ENCODE data around the gene SON. TPM values are rescaled to one million over a fixed set of nuclear protein-coding genes. Genes with fewer than 3 reads are reported as not detected.

Gene SON
- polyA plus RNA-seq, 1 donor from 2014 or later: 123 TPM

DNA sequence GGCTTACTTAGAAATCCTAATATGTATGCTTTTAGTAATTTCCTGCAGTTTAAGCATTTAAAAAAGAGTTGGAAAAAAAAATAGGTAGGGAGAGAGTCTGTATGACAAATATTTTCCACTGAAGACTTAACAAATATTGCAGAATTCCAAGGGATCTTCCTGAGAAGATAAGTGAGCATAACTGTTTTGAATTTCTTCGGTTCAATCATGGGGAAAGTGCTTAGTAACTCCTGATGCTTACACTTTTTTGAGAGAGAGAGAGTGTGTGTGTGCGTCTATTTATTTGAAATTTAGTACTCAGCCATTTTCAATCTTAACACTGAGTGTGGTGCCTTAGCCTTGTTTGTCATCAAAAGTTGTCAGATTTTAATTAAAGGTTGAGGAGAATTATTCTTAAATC is 18.5 kb downstream of the SON start:
- Histone ChIP-seq H3K9me3 (ENCODE audit: low read length) (no peaks in the 10 kb centered on the region), H3K9me2 (ENCODE audit: insufficient read depth, low read length) (no peaks in the 10 kb centered on the region), H3K9ac (ENCODE audit: low read length) (no peak overlapping the region), H3K4me2 (ENCODE audit: low read length) (no peak overlapping the region), H3K36me3 (ENCODE audit: insufficient read depth, low read length) (peaks cover 12% of the 10 kb centered on the region), H3K79me2 (replicated peaks; ENCODE audit: insufficient read depth, low read length) (peaks cover 29% of the 10 kb centered on the region), H3K27me3 (ENCODE audit: insufficient read depth, low read depth, low read length) (no peaks in the 10 kb centered on the region), H4K20me1 (ENCODE audit: insufficient read depth) (no peaks in the 10 kb centered on the region), H3F3A (ENCODE audit: insufficient read depth, low read length, poor library complexity, severe bottlenecking) (no peaks in the 10 kb centered on the region), H2AFZ (ENCODE audit: low read depth, low read length) (no peak overlapping the region), H3K27ac (ENCODE audit: low read length) (no peak overlapping the region), H3K4me3 (ENCODE audit: low read length) (no peak overlapping the region)
- no peak for TF ChIP-seq SMC3 (conservative IDR thresholded peaks at IDR 0.05; ENCODE audit: poor library complexity)

DNA sequence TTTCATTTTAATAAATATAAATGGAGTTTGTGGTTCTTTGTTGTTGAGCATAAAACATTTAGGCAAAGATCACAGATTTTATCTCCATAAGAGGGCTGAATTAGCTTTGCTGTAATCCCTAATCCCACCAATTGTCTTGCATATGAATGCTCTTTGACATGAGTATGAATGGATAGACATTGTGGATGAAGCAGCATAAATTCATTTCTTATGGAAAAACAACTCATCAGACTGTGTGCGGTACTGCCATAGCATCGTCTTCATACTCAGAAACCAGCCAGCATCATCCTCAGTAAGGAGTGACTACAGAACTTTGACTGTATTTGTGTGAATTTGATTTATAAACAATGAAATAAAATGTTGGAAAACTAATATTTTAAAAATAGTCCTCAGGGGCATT is 19.6 kb downstream of the SON start:
- H3K4me2 ChIP-seq (ENCODE audit: low read length): no peak overlapping the region

DNA sequence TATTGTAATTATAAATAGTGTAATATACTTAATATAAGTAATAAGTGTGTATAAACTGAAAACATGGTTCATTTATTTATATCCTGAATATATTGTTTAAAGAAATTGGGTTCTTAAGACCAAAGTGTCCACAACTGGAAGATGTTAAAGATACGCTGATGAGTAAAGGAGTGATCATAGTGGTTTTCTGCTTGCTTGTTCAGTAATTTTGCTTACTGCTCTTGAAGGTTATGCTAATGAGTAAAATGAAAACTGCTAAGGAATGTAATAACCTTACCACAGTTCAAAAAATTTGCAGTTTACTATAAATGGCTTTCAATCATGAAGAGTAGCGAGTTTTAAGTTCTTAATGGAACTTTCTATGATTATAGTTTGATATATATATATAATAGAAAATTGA is 23.7 kb downstream of the SON start:
- peaks cover 3% of the 10 kb centered on the region for H3K36me3 ChIP-seq (ENCODE audit: insufficient read depth, low read length)
- peaks cover 13% of the 10 kb centered on the region for H3K79me2 ChIP-seq (replicated peaks; ENCODE audit: insufficient read depth, low read length)
- H3K9ac ChIP-seq (ENCODE audit: low read length): no peak overlapping the region
- no peaks in the 10 kb centered on the region for H3K9me2 ChIP-seq (ENCODE audit: insufficient read depth, low read length)
- H3K27ac ChIP-seq (ENCODE audit: low read length): no peak overlapping the region
- TF ChIP-seq SMC3 (conservative IDR thresholded peaks at IDR 0.05; ENCODE audit: poor library complexity) (no peak), RAD21 (conservative IDR thresholded peaks at IDR 0.05) (no peak), POLR2AphosphoS5 (IDR thresholded peaks at IDR 0.05) (no peak), EP300 (conservative IDR thresholded peaks at IDR 0.05; ENCODE audit: poor library complexity, severe bottlenecking) (no peak), TAF1 (IDR thresholded peaks at IDR 0.05; ENCODE audit: low read depth) (no peak), EZH2 (IDR thresholded peaks at IDR 0.05; ENCODE audit: borderline replicate concordance, insufficient read depth, low read length, poor library complexity, severe bottlenecking) (no peak), MXI1 (conservative IDR thresholded peaks at IDR 0.05; ENCODE audit: poor library complexity, severe bottlenecking) (no peak)
- TF ChIP-seq, protein P1, sequence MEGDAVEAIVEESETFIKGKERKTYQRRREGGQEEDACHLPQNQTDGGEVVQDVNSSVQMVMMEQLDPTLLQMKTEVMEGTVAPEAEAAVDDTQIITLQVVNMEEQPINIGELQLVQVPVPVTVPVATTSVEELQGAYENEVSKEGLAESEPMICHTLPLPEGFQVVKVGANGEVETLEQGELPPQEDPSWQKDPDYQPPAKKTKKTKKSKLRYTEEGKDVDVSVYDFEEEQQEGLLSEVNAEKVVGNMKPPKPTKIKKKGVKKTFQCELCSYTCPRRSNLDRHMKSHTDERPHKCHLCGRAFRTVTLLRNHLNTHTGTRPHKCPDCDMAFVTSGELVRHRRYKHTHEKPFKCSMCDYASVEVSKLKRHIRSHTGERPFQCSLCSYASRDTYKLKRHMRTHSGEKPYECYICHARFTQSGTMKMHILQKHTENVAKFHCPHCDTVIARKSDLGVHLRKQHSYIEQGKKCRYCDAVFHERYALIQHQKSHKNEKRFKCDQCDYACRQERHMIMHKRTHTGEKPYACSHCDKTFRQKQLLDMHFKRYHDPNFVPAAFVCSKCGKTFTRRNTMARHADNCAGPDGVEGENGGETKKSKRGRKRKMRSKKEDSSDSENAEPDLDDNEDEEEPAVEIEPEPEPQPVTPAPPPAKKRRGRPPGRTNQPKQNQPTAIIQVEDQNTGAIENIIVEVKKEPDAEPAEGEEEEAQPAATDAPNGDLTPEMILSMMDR (IDR thresholded peaks at IDR 0.05; ENCODE audit: poor library complexity, severe bottlenecking): no peak
- TF ChIP-seq, protein P2, sequence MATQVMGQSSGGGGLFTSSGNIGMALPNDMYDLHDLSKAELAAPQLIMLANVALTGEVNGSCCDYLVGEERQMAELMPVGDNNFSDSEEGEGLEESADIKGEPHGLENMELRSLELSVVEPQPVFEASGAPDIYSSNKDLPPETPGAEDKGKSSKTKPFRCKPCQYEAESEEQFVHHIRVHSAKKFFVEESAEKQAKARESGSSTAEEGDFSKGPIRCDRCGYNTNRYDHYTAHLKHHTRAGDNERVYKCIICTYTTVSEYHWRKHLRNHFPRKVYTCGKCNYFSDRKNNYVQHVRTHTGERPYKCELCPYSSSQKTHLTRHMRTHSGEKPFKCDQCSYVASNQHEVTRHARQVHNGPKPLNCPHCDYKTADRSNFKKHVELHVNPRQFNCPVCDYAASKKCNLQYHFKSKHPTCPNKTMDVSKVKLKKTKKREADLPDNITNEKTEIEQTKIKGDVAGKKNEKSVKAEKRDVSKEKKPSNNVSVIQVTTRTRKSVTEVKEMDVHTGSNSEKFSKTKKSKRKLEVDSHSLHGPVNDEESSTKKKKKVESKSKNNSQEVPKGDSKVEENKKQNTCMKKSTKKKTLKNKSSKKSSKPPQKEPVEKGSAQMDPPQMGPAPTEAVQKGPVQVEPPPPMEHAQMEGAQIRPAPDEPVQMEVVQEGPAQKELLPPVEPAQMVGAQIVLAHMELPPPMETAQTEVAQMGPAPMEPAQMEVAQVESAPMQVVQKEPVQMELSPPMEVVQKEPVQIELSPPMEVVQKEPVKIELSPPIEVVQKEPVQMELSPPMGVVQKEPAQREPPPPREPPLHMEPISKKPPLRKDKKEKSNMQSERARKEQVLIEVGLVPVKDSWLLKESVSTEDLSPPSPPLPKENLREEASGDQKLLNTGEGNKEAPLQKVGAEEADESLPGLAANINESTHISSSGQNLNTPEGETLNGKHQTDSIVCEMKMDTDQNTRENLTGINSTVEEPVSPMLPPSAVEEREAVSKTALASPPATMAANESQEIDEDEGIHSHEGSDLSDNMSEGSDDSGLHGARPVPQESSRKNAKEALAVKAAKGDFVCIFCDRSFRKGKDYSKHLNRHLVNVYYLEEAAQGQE (IDR thresholded peaks at IDR 0.05; ENCODE audit: borderline replicate concordance): no peak
- no peak overlapping the region for H3K4me2 ChIP-seq (ENCODE audit: low read length)
- no peaks in the 10 kb centered on the region for H4K20me1 ChIP-seq (ENCODE audit: insufficient read depth)
- H3K27me3 ChIP-seq (ENCODE audit: insufficient read depth, low read depth, low read length): no peaks in the 10 kb centered on the region
- no peaks in the 10 kb centered on the region for H3F3A ChIP-seq (ENCODE audit: insufficient read depth, low read length, poor library complexity, severe bottlenecking)
- no peaks in the 10 kb centered on the region for H3K9me3 ChIP-seq (ENCODE audit: low read length)
- no peak overlapping the region for H3K4me3 ChIP-seq (ENCODE audit: low read length)
- no peak overlapping the region for H2AFZ ChIP-seq (ENCODE audit: low read depth, low read length)

More for the DNA sequence above, 19.6 kb downstream of the SON start:
- H3K27me3 ChIP-seq (ENCODE audit: insufficient read depth, low read depth, low read length): no peaks in the 10 kb centered on the region
- H4K20me1 ChIP-seq (ENCODE audit: insufficient read depth): no peaks in the 10 kb centered on the region
- H3K27ac ChIP-seq (ENCODE audit: low read length): no peak overlapping the region
- H2AFZ ChIP-seq (ENCODE audit: low read depth, low read length): no peak overlapping the region
- no peak overlapping the region for H3K4me3 ChIP-seq (ENCODE audit: low read length)
- no peaks in the 10 kb centered on the region for H3K9me3 ChIP-seq (ENCODE audit: low read length)
- no peaks in the 10 kb centered on the region for H3K9me2 ChIP-seq (ENCODE audit: insufficient read depth, low read length)
- H3K9ac ChIP-seq (ENCODE audit: low read length): no peak overlapping the region
- peaks cover 12% of the 10 kb centered on the region for H3K36me3 ChIP-seq (ENCODE audit: insufficient read depth, low read length)
- TF ChIP-seq MXI1 (conservative IDR thresholded peaks at IDR 0.05; ENCODE audit: poor library complexity, severe bottlenecking) (no peak), SMC3 (conservative IDR thresholded peaks at IDR 0.05; ENCODE audit: poor library complexity) (no peak)
- H3K79me2 ChIP-seq (replicated peaks; ENCODE audit: insufficient read depth, low read length): peaks cover 29% of the 10 kb centered on the region
- H3F3A ChIP-seq (ENCODE audit: insufficient read depth, low read length, poor library complexity, severe bottlenecking): no peaks in the 10 kb centered on the region

Data from neural cell (in vitro differentiated cells).